Panc1 (cell line): ENCODE data around the gene TMEM212. TPM values are rescaled to one million over a fixed set of nuclear protein-coding genes. Genes with fewer than 3 reads are reported as not detected.

Source experiments
- ATAC-seq: fragments of 200-7000 bp; cut with Tn5 transposase; 2 replicates; pipeline ENCODE4 v1.9.1; 2020; ENCODE audit warnings: mild to moderate bottlenecking, moderate library complexity
- BruUV-seq: library from RNA; stranded (reverse); fragments of 400-500 nt; replicated peaks from 2 replicates; lab custom pipeline; 2021; lab: Mats Ljungman, UMichigan
- CTCF ChIA-PET: fragments of 300-600 bp; sonication (Branson Sonifier 250); formaldehyde crosslinking; loops from one replicate; lab custom pipeline; 2022; ENCODE audit warnings: antibody characterized with exemption; lab: Charles Lee
- POLR2A ChIA-PET: fragments of 300-600 bp; sonication (Branson Sonifier 250); formaldehyde crosslinking; loops from one replicate; lab custom pipeline; 2022; ENCODE audit warnings: antibody characterized with exemption; lab: Charles Lee
- DNase-seq: peaks from one replicate; pipeline ENCODE4 v3.0.0-alpha.2; 2010; ENCODE audit warnings: low read depth, low spot score
- H3K27ac ChIP-seq: 2 replicates; pipeline ENCODE4 v1.5.1; 2011; ENCODE audit warnings: mild to moderate bottlenecking, low read length, inconsistent platforms
- H3K27me3 ChIP-seq: fragments of 200-500 bp; sonication (Bioruptor generic); 2 replicates; pipeline ENCODE4 v1.6.0; 2014; ENCODE audit warnings: low read length, inconsistent platforms; ENCODE audit not compliant: control insufficient read depth, insufficient read depth
- H3K36me3 ChIP-seq: fragments of 200-500 bp; sonication (Bioruptor generic); 2 replicates; pipeline ENCODE4 v1.5.1; 2014; ENCODE audit warnings: inconsistent platforms, mild to moderate bottlenecking, low read length, moderate library complexity; ENCODE audit not compliant: control insufficient read depth, insufficient read depth
- H3K4me1 ChIP-seq: 2 replicates; pipeline ENCODE4 v1.5.1; 2011; ENCODE audit warnings: inconsistent platforms, mild to moderate bottlenecking, low read length, moderate library complexity; ENCODE audit not compliant: control insufficient read depth, insufficient read depth
- H3K4me3 ChIP-seq, 2 experiments: 2 replicates each; pipeline ENCODE4 v1.5.1; 2011 to 2012; ENCODE audit warnings: low read depth in 2 of 2, low read length in 2 of 2, mild to moderate bottlenecking in 2 of 2, inconsistent platforms in 1 of 2, moderate library complexity in 1 of 2
- H3K9me3 ChIP-seq: fragments of 200-500 bp; sonication (Bioruptor generic); 2 replicates; pipeline ENCODE4 v1.5.1; 2014; ENCODE audit warnings: low read depth, mild to moderate bottlenecking, inconsistent platforms, low read length, moderate library complexity; ENCODE audit not compliant: control insufficient read depth, insufficient read depth
- POLR2AphosphoS5 ChIP-seq: IDR thresholded peaks from 2 replicates; pipeline ENCODE4 v1.6.1; 2012; ENCODE audit warnings: mild to moderate bottlenecking, low read depth, low read length, moderate library complexity
- REST ChIP-seq, 2 experiments: IDR thresholded peaks; 2 replicates each; pipeline ENCODE4 v1.6.1; 2011 to 2012; ENCODE audit warnings: low read depth in 2 of 2, control low read depth in 1 of 2, low read length in 1 of 2, mild to moderate bottlenecking in 1 of 2, moderate library complexity in 1 of 2; ENCODE audit not compliant: insufficient read depth in 1 of 2
- SIN3A ChIP-seq: IDR thresholded peaks from 2 replicates; pipeline ENCODE4 v1.6.1; 2012; ENCODE audit warnings: low read depth, mild to moderate bottlenecking, low read length, moderate library complexity, borderline replicate concordance; ENCODE audit not compliant: insufficient read depth
- TCF7L2 ChIP-seq: IDR thresholded peaks from 2 replicates; pipeline ENCODE4 v1.6.1; 2011; ENCODE audit warnings: mild to moderate bottlenecking, low read depth, low read length, inconsistent platforms
- in situ Hi-C: cut with HindIII; loops from 2 replicates; pipeline ENCODE4 v1.10.0; 2016; ENCODE audit warnings: low sequenced_read_pairs, low pct_unique_long_range_greater_than_20kb
- intact Hi-C: fragments of 100-400 bp; cut with micrococcal nuclease; formaldehyde crosslinking; loops from one replicate; pipeline ENCODE4 v1.10.0; 2022; ENCODE audit not compliant: unreplicated experiment
- total RNA-seq: library from RNA; stranded (reverse); gene quantifications from one replicate; pipeline ENCODE4 v1.2.1, GENCODE V29; 2021; ENCODE audit not compliant: unreplicated experiment
- TF ChIP-seq, protein P1 (sequence below): fragments of 450-650 bp; IDR thresholded peaks from 2 replicates; pipeline ENCODE4 v1.5.1; 2017; ENCODE audit warnings: mild to moderate bottlenecking

TMEM212 gene
- total RNA-seq, 1 experiment from 2014 or later: not detected

- ATAC-seq (no peak), DNase-seq (no peak)
- Histone ChIP-seq H3K27me3 (no peaks in the 10 kb centered on the region), H3K36me3 (no peaks in the 10 kb centered on the region), H3K4me1 (peaks cover 23% of the 10 kb centered on the region), H3K9me3 (no peaks in the 10 kb centered on the region), H3K4me3 (no peak overlapping the region), H3K27ac (no peak overlapping the region)
- in situ Hi-C loops (no loop called here), intact Hi-C loops (no loop called here)
- TF ChIP-seq POLR2AphosphoS5: no peak
- TF ChIP-seq, protein P1, sequence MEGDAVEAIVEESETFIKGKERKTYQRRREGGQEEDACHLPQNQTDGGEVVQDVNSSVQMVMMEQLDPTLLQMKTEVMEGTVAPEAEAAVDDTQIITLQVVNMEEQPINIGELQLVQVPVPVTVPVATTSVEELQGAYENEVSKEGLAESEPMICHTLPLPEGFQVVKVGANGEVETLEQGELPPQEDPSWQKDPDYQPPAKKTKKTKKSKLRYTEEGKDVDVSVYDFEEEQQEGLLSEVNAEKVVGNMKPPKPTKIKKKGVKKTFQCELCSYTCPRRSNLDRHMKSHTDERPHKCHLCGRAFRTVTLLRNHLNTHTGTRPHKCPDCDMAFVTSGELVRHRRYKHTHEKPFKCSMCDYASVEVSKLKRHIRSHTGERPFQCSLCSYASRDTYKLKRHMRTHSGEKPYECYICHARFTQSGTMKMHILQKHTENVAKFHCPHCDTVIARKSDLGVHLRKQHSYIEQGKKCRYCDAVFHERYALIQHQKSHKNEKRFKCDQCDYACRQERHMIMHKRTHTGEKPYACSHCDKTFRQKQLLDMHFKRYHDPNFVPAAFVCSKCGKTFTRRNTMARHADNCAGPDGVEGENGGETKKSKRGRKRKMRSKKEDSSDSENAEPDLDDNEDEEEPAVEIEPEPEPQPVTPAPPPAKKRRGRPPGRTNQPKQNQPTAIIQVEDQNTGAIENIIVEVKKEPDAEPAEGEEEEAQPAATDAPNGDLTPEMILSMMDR: no peak
- no peak for TF ChIP-seq REST (IDR thresholded peaks at IDR 0.05; ENCODE audit: insufficient read depth in 1 of 2, low read depth in 2 of 2, low read length in 1 of 2)
- no peak for TF ChIP-seq TCF7L2
- no peak for TF ChIP-seq SIN3A
- CTCF ChIA-PET: no interaction called here
- POLR2A ChIA-PET: no interaction called here
- BruUV-seq: no TSS peak
Observed at GRCh38 chr3:171817074-171817800, 25.9 kb upstream of the TMEM212 start.

DNA sequence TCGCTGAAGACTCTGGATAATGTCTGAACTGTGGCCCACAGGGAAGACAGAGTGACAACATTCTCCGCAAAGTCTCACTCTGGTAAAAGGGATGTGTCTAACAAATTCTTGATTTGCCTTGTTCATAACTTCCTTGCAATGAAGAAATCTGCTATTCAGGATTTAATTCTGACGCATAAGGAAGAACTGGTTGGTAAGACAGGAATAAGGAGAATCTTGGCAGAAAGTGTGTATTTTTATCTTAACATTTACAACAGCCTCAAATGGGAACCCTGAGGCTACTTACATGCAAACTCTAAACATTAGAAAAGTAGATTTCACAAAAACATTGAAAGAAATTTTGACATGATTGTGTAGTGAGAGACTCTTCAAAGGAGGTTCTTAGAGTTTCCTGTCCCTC is 22.1 kb upstream of the TMEM212 start:
- Histone ChIP-seq H3K36me3 (no peaks in the 10 kb centered on the region), H3K27ac (no peak overlapping the region), H3K4me1 (peaks cover 12% of the 10 kb centered on the region), H3K9me3 (no peaks in the 10 kb centered on the region), H3K27me3 (no peaks in the 10 kb centered on the region), H3K4me3 (no peak overlapping the region)
- no peak for TF ChIP-seq REST (IDR thresholded peaks at IDR 0.05; ENCODE audit: insufficient read depth in 1 of 2, low read depth in 2 of 2, low read length in 1 of 2)
- TF ChIP-seq, protein P1: no peak
- no peak for ATAC-seq
- ChIA-PET POLR2A (no interaction called here), CTCF (no interaction called here)
- intact Hi-C loops: no loop called here
- no TSS peak for BruUV-seq
- in situ Hi-C loops: no loop called here
- no peak for DNase-seq
